Esophagus squamous epithelium (tissue), 4 donors: Measurements from ENCODE around the gene TRPC6.

Source experiments
- POLR2A ChIP-seq, 4 donors: fragments of 450-650 bp; IDR thresholded peaks; one replicate each; pipeline ENCODE4 v1.6.1; 2017; ENCODE audit warnings: antibody characterized with exemption in 4 of 4, mild to moderate bottlenecking in 4 of 4, moderate library complexity in 3 of 4
- TF ChIP-seq, protein P1 (sequence below), 6 experiments: fragments of 450-650 bp in 4 of 6; fragments of 200-600 bp in 2 of 6; sonication (generic) in 2 of 6; IDR thresholded peaks; one replicate each; pipeline ENCODE4 v1.5.1; 2016 to 2019; ENCODE audit warnings: antibody characterized with exemption in 6 of 6, mild to moderate bottlenecking in 4 of 6, moderate library complexity in 4 of 6

DNA sequence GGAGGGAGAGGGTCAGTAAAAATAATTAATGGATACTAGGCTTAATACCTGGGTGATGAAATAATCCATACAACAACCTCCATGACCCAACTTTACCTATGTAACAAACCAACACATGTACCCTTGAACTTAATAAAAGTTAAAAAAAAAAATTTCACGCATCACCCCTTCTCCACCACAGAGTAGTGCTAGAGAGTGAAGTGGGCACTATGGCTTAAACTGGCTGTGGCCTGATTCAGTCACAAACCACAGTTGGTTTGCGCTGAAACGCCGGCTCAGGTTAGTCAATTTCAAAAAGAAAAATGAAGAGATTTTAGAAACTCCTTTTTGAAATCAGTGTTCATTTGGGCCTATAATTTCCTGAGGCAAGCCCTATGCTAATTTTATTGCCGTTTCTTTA, 144.3 kb downstream of the TRPC6 start:
- TF ChIP-seq, protein P1, sequence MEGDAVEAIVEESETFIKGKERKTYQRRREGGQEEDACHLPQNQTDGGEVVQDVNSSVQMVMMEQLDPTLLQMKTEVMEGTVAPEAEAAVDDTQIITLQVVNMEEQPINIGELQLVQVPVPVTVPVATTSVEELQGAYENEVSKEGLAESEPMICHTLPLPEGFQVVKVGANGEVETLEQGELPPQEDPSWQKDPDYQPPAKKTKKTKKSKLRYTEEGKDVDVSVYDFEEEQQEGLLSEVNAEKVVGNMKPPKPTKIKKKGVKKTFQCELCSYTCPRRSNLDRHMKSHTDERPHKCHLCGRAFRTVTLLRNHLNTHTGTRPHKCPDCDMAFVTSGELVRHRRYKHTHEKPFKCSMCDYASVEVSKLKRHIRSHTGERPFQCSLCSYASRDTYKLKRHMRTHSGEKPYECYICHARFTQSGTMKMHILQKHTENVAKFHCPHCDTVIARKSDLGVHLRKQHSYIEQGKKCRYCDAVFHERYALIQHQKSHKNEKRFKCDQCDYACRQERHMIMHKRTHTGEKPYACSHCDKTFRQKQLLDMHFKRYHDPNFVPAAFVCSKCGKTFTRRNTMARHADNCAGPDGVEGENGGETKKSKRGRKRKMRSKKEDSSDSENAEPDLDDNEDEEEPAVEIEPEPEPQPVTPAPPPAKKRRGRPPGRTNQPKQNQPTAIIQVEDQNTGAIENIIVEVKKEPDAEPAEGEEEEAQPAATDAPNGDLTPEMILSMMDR (IDR thresholded peaks at IDR 0.05) = no peak
- no peak for TF ChIP-seq POLR2A (IDR thresholded peaks at IDR 0.05)
